ENCODE measurements around the gene EZH2. TPM values are rescaled to one million over a fixed set of nuclear protein-coding genes. Genes with fewer than 3 reads are reported as not detected.

Gene EZH2
- polyA plus RNA-seq, 1 of the 3 experiments (the other 2 are of a cell fraction) = 30.6 TPM

DNA sequence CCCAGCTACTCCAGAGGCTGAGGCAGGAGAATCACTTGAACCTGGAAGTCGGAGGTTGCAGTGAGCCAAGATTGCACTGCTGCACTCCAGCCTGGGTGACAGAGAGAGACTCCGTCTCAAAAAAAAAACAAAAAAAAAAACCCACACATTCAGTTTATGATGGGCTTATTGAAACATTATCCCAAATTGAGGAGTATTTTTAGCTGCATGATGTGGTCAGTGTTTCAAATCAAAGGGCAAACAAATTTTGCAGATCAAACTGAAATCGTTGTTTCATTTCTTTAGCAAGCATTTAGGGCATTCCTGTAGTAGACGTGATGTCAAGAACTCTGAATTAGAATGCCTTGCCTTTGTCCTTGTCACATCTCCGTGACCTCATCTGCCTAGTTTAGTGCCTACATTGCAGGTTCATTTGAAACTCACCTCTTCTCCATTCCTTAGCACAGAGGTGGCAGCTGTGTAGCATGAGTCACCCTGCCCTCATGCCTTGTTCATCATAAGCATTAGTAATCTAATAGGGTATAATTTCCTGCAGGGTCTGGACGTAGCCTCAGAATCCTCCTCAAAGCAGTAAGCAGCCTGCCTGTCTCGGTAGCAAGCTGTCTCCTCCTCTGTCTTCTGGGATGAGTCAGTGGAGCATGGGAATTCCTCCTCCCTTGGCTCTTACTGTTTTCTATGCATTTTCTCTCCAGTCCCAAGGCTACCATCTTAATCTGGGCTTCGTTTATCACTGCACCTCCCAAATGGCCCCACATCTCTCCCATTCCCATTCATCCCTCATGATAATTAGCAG lies 111.6 kb downstream of the EZH2 start:
- Histone ChIP-seq H3K9me2 (no peaks in the 10 kb centered on the region), H3K4me3 (ENCODE audit: low read depth in 2 of 2, low read length in 1 of 2) (no peak overlapping the region), H2AFZ (ENCODE audit: low read depth) (no peak overlapping the region), H3K9me3 (no peaks in the 10 kb centered on the region), H3K27ac (ENCODE audit: low read depth in 2 of 2, low read length in 1 of 2) (peak overlapping the region; percentile 58 to 84), H3K79me2 (ENCODE audit: insufficient read depth) (peaks cover 32% of the 10 kb centered on the region), H3K36me3 (replicated peaks in 1 of 2; ENCODE audit: control insufficient read depth in 1 of 2, insufficient read depth in 2 of 2, low read length in 1 of 2) (peaks cover 65 to 72% of the 10 kb centered on the region in 2 experiments), H3K4me2 (peak overlapping the region; percentile 55), H4K20me1 (ENCODE audit: insufficient read depth) (peaks cover 7% of the 10 kb centered on the region; the same call in 1 of the 2 replicates), H3K9ac (peak overlapping the region; percentile 10; the same call in 1 of the 2 replicates), H3K27me3 (ENCODE audit: insufficient read depth) (no peaks in the 10 kb centered on the region), H3F3A (replicated peaks; ENCODE audit: insufficient read depth) (peaks cover 44% of the 10 kb centered on the region), H3K4me1 (ENCODE audit: control insufficient read depth in 1 of 2, insufficient read depth in 2 of 2, low read depth in 1 of 2, low read length in 1 of 2) (peaks cover 5 to 34% of the 10 kb centered on the region in 2 experiments; a peak in 3 of 4 replicates)
- no peak for DNase-seq
- ChIA-PET CTCF (no interaction called here), POLR2A (no interaction called here)
- 25% methylated on average over 8 of the region's 8 CpGs for WGBS (ENCODE audit: low lambda C conversion rate)
- no peak for TF ChIP-seq ELF1 (IDR thresholded peaks at IDR 0.05)
- peak; percentile 95 for TF ChIP-seq TCF12 (IDR thresholded peaks at IDR 0.05)
- peak; percentile 83 for TF ChIP-seq PBX3 (IDR thresholded peaks at IDR 0.05)
- peak; percentile 85; the same call in 1 of the 2 replicates for TF ChIP-seq SIN3A (IDR thresholded peaks at IDR 0.05; ENCODE audit: borderline replicate concordance, low read depth, low read length)
- TF ChIP-seq, protein P1, sequence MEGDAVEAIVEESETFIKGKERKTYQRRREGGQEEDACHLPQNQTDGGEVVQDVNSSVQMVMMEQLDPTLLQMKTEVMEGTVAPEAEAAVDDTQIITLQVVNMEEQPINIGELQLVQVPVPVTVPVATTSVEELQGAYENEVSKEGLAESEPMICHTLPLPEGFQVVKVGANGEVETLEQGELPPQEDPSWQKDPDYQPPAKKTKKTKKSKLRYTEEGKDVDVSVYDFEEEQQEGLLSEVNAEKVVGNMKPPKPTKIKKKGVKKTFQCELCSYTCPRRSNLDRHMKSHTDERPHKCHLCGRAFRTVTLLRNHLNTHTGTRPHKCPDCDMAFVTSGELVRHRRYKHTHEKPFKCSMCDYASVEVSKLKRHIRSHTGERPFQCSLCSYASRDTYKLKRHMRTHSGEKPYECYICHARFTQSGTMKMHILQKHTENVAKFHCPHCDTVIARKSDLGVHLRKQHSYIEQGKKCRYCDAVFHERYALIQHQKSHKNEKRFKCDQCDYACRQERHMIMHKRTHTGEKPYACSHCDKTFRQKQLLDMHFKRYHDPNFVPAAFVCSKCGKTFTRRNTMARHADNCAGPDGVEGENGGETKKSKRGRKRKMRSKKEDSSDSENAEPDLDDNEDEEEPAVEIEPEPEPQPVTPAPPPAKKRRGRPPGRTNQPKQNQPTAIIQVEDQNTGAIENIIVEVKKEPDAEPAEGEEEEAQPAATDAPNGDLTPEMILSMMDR (IDR thresholded peaks at IDR 0.05) = no peak
- no peak for TF ChIP-seq RFX5 (IDR thresholded peaks at IDR 0.05; ENCODE audit: low read length)
- no peak for TF ChIP-seq MXI1 (IDR thresholded peaks at IDR 0.05; ENCODE audit: low read depth, low read length)
- peak in 1 of 2 experiments; percentile 80; a peak in 1 of 4 replicates for TF ChIP-seq EP300 (IDR thresholded peaks at IDR 0.05; ENCODE audit: borderline replicate concordance in 1 of 2, low read depth in 1 of 2, low read length in 1 of 2)
- peak; percentile 66; the same call in 1 of the 2 replicates for TF ChIP-seq YY1 (IDR thresholded peaks at IDR 0.05; ENCODE audit: low read depth)
- TF ChIP-seq USF2 (IDR thresholded peaks at IDR 0.05; ENCODE audit: borderline replicate concordance, low read depth, low read length) = no peak
- TF ChIP-seq FOXJ3 (CRISPR knock-in tag; IDR thresholded peaks at IDR 0.05) = no peak
- no peak; the same call in 1 of the 2 replicates for TF ChIP-seq RCOR1 (IDR thresholded peaks at IDR 0.05; ENCODE audit: low read length)
- no peak for TF ChIP-seq IRF3 (IDR thresholded peaks at IDR 0.05; ENCODE audit: low read depth, low read length)
- peak; percentile 94 for TF ChIP-seq JUND (IDR thresholded peaks at IDR 0.05)
- TF ChIP-seq TAF1 (IDR thresholded peaks at IDR 0.05; ENCODE audit: borderline replicate concordance, low read depth, low read length) = peak; percentile 64; the same call in 1 of the 2 replicates
- TF ChIP-seq GATA2 (CRISPR knock-in tag; IDR thresholded peaks at IDR 0.05) = no peak
- TF ChIP-seq, protein P2, sequence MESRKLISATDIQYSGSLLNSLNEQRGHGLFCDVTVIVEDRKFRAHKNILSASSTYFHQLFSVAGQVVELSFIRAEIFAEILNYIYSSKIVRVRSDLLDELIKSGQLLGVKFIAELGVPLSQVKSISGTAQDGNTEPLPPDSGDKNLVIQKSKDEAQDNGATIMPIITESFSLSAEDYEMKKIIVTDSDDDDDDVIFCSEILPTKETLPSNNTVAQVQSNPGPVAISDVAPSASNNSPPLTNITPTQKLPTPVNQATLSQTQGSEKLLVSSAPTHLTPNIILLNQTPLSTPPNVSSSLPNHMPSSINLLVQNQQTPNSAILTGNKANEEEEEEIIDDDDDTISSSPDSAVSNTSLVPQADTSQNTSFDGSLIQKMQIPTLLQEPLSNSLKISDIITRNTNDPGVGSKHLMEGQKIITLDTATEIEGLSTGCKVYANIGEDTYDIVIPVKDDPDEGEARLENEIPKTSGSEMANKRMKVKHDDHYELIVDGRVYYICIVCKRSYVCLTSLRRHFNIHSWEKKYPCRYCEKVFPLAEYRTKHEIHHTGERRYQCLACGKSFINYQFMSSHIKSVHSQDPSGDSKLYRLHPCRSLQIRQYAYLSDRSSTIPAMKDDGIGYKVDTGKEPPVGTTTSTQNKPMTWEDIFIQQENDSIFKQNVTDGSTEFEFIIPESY (IDR thresholded peaks at IDR 0.05; ENCODE audit: borderline replicate concordance, low read depth) = 0 out of 2 replicates have a peak, but pooled peaks have one; percentile 7
- no peak for TF ChIP-seq NRF1 (IDR thresholded peaks at IDR 0.05; ENCODE audit: low read depth, low read length)
- no peak for TF ChIP-seq CHD2 (IDR thresholded peaks at IDR 0.05; ENCODE audit: low read length, partially characterized antibody)
- no peak for TF ChIP-seq RAD21 (IDR thresholded peaks at IDR 0.05; ENCODE audit: low read length)
- 0 out of 2 replicates have a peak, but pooled peaks have one; percentile 36 for TF ChIP-seq USF1 (IDR thresholded peaks at IDR 0.05; ENCODE audit: borderline replicate concordance, low read depth)
- TF ChIP-seq MAX (IDR thresholded peaks at IDR 0.05; ENCODE audit: low read depth) = peak; percentile 86
- TF ChIP-seq TEAD4 (IDR thresholded peaks at IDR 0.05; ENCODE audit: borderline replicate concordance, insufficient read depth) = peak; percentile 77
- TF ChIP-seq NFIC (IDR thresholded peaks at IDR 0.05; ENCODE audit: borderline replicate concordance) = peak; percentile 58; the same call in 1 of the 2 replicates
- TF ChIP-seq FOXM1 (IDR thresholded peaks at IDR 0.05; ENCODE audit: low read depth) = no peak

All from SK-N-SH (cell line).